NCI-H2081 treated with DMSO at 0.1 percent for 48 hours (cell line): ENCODE data around the gene EIF2A.
"Not testable (repeated sequence)": the region's sequence is repeated elsewhere in the genome, so short reads cannot be mapped to it uniquely, and the experiment has no call there.

ENCODE experiments used
- DNase-seq: peaks from one replicate; lab custom pipeline; 2025; lab: John Stamatoyannopoulos, UW

The EIF2A gene

DNA sequence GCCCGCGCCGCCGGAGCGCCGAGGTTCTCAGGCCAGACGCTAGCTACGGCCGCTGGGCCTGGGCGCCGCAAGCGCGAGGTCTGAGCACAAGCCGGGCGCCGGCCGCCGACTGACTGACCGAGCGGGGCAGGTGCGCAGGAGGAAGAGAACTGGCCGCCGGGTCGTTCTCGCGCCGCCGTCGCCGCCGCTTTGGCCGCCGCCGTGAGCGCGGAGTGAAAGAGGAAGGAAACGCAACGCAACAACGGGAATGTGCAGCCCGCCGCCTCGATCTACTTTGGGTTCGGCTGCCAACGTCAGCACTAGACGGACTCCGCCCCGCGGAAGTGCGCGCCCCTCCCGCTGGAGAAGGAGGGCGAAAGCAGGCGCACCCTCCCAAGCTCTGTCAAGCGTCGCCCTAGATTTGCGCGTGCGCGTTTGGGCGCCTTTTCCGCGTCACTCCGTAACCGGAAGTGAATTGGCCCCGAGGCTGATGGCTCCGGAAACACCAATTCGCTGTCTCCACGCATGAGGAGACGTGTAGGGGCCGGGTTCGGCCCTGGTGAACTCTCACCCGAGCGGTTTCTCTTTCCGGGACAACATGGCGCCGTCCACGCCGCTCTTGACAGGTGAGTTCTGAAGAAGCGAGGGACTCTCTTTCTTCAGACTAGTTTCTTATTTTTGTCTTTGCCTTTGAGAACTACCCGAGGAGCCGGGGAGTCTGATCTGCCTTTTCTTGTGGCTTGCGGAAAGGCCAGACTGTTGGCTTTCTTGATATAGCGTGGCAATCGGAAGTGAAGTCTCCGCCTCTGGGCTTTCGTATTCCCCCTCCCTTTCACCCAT lies at the start of gene EIF2A, which contains the start of gene SERP1:
Gene EIF2A (plus strand): TSS at position 562 of the 819 bp plus-strand sequence. CDS start 16 bp downstream, at position 578.
Gene SERP1 (minus strand): TSS at position 271 of the 819 bp plus-strand sequence. CDS start 361 bp downstream, outside the sequence.
- DNase-seq = peak; percentile 98

DNA sequence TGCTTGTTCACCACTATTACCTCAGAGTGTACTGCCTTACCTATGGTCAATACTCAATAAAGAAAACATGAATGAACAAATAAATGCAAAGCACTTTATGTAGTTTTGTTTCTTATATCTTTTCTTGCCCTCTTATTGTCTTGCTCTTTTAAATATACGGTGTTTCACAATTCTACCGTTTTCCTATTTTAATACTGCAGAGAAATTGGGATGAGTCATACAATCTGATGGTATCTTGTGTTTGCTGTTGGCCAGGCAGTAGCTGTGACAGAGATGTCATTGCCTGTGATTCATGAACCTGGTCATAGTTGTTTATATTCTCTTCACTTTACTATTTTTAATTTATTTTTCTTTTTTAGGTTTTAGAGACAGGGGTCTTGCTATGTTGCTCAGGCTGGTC lies 48.6 kb upstream of the EIF2A start:
- DNase-seq = no peak

DNA sequence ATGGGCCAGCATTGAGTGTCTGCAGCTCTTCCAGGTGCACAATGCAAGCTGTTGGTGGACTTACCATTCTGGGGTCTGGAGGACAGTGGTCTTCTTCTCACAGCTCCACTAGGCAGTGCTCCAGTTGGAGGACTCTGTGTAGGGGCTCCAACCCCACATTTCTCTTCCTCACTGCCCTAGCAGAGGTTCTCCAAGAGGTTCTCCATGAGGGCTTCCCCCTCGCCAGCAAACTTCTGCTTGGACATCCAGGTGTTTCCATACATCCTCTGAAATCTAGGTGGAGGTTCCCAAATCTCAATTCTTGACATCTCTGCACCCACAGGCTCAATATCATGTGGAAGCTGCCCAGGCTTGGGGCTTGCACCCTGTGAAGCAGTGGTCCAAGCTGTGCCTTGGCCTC lies 45.6 kb upstream of the EIF2A start:
- not testable (repeated sequence) for DNase-seq

DNA sequence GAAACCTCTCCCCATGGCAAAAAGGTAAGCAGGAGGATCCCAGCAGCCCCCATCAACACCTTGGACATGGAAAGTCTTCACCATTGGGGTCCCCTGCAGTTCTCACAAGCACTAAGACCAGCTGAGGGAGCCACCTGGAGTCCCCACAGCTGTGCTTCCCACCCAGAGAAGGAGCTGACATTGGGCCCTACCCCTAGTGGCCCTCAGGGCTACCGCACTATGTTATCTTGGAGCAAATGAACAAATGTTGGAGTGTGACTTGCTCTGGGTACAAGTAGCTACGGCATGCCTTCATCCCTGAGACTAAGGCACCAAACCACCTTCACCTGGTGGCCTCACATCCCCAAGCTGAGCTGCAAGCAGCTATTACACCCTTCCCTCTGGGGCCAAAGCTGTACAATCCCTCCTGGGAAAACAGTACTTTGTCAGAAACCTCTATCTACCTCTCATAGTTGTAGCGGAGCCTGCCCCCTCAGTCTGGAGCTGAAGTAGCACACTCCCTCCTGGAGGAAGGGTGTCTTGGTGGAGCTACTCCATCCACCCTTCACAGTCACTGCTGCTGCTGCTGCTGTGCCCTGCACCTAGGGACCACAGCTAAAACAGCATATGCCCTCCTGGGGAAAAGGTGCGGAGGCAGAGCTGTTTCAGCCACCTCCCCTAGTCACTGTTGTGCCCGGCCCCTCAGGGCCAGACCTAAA lies 43.0 kb upstream of the EIF2A start:
- no peak for DNase-seq

DNA sequence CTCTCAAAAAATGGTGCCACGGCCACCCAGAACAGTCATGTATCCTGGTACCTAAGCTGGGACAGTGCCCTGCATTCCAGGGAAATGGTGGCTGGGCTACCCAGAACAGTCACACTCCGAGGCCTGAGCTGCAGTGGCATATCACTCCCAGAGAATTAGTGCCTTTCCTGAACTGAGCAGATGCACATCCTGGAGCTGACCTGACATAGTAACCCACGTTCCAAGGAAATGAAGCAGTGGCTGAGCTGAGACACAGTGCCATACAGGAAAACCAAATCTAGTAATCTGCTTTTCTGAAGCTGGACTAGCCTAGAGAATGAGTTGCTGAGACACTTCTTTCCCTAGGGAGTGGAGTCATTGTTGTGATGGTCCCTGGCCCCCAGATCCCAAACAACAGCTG lies 42.1 kb upstream of the EIF2A start:
- no peak for DNase-seq

DNA sequence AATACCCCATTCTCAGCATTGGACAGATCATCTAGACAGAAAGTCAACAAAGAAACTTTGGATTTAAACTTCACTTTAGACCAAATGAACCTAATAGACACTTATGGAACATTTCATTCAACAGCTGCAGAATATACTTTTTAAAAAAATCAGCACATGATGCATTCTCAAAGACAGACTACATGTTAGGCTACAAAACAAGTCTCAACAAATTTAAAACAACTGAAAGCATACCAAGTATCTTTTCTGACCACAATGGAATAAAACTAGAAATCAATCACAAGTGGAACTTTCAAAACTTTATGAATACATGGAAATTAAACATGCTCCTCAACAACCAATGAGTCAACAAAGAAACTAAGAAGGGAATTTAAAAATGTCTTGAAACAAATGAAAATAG lies 38.2 kb upstream of the EIF2A start:
- DNase-seq = no peak

DNA sequence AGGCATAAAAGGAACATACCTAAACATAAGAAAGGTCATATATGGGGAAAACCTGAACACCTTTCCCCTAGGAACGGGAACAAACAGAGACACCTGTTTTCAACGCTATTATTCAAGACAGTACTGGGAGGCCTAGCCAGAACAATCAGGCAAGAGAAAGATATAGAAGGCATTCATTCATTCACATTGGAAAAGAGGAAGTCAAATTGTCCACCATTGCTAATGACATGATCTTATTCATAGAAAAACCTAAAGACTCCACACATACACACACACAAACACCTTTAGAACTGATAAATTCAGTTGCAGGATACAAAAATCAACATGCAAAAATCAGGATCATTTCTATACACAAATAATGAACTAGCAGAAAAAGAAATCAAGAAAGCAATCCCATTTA lies 36.8 kb upstream of the EIF2A start:
- DNase-seq = no peak

DNA sequence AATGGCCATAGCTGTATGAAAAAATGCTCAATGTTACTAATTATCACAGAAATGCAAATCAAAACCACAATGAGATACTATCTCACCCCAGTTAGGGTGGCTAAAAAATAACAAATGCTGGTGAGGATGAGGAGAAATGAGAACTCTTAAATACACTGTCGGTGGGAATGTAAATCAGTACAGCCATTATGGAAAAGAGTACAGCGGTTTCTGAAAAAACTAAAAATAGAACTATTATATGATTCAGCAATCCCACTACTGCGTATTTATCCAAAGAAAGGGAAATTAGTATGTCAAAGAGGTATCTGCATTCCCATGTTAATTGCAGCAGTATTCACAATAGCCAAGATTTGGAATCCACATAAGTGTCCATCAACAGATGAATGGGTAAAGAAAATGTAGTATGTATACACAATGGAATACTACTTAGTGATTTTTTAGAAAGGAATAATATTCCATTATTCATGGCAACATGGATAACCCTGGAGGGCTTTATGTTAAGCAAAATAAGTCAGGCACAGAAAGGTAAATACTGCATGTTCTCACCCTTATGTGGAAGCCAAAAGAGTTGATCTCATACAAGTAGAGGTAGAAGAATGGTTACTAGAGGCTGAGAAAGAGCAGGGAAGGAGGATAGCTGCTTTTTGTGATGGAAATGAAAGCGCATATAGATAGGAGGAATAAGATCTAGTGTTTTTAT lies 35.3 kb upstream of the EIF2A start:
- no peak for DNase-seq

DNA sequence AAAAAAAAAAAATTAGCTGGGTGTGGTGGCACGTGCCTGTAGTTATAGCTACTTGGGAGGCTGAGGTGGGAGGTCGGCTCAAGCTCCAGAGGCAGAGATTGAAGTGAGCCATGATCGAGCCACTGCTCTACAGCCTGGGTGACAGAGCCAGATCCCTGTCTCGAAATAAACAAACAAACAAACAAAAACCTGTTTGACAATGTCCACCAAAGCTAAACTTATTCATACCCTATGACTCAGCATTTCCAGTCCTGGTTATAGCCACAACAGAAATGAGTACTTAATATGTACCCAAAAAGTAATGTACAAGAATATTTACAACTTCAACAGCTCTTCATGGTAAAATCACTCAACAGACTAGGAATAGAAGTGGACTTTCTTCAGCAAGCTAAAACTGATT lies 31.4 kb upstream of the EIF2A start:
- DNase-seq = no peak

DNA sequence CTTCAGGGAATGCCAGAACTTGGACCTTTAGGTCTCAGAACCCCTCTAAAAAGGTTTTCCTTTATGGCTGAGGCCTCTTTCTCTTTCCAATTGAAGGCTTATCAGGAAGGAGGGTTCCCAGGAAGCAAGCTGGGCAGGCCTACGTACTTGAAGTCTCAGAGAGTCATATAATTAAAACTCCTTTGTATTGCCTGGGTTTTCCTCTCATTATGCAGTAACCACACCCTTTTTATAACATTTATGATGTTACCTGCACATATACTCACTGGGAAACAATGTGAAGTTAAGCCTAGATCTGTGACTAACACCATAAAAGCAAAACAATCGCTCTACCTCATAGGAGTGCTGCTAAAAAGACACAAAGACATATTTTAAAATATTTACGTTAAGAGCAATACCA lies 27.6 kb upstream of the EIF2A start:
- no peak for DNase-seq

DNA sequence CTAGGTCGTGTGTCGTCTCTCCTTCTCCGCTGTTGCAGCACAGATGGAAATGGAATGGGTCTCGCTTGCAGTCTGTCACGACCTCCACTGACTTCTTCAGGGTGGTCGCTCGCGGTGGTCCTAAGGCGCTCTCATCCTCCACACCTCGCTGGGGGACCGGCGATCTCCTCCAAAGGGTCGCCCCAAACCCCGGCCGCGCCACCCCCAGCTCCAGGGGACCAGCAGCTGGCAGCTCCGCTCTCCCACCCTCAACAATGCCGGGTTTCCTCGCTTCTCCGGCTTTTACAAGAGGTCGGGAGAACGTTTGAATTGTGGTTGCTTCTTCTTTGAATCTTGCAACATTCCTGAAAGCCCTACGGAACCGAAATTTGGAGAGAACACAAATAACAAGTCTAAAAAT lies 26.2 kb upstream of the EIF2A start:
- no peak for DNase-seq

DNA sequence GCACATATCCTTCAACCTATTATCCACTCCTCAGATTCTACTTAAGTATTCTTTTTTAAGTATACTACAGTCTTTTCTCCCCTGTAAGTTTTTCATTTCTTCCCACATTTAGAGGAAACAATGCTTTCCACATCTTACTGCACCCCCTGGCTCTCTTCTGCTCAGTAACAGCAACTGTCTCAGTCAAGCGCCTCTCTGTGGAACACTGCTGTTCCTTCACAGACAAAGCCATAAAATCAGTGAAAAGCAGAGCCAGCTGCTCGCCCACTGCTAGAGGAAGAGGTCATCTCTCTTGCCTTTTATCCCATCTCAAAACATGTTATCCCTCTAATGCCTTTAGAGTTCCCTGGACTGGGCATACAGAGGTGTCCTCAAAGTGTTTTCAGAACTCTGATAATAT lies 25.1 kb upstream of the EIF2A start:
- no peak for DNase-seq

DNA sequence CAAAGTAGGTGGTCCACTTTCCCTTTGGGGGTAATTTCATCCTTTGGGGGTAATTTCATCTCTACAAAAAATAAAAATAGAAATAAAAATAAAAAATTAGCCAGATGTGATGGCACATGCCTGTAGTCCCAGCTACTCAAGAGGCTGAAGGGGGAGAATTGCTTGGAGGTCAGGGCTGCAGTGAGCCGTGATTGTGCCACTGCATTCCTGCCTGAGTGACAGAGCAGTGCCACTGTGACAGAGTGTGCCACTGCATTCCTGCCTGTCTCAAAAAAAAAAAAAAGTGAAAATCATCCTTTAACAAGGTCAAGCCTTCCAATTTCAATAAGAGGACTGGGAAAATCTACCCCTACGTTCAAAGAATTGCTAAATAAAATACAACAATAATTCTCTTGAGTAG lies 23.0 kb upstream of the EIF2A start:
- DNase-seq = no peak

DNA sequence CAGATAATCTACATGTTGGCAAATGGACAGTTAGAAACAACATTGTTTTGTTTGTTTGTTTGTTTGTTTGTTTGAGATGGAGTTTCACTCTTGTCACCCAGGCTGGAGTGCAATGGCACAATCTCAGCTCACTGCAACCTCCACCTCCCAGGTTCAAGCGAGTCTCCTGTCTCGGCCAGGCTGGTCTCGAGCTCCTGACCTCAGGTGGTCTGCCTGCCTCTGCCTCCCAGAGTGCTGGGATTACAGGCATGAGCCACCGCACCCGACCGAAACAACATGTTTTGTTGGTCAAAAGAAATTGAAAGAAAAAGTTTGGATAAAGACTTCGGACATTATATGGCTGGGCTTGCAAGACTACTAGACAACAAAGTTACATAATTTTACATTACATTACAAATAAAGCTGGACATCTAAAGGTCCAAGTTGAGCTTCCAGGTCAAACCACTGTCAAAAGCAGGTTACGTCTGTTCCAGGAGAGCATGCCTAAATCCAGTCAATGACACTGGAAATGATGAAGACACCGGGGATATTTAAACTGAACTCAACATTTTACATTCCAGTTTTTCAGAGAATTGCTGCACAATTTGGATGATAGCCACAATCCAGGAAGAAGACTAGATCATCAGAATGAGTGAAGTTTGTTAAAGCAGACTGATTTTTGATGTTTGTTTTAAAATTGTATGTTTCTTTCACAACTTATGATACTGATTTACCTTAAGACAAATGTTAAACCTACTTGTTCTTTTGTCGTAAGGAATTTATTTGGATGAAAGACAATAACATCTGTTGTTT lies 18.9 kb upstream of the EIF2A start:
- no peak for DNase-seq

DNA sequence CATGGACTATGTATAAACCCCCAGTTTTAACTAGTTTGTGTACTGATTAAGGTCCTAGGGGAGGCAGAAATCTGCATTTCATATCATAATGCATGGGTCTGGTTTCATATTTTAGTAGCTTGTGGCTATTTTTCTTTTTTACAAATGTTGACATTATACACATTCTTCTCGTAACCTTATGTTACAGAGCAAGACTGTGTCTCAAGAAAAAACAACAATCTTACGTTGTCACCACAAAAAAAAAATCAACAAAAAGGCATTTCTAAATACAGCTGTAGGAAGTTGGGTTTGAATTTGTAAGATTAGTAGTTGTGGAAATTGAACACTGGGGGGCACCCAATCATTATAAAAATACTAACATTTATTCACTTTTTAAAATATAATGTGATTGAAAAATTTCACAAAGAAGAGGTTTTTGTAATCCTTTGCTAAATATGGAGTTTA lies 18.2 kb upstream of the EIF2A start:
- no peak for DNase-seq

DNA sequence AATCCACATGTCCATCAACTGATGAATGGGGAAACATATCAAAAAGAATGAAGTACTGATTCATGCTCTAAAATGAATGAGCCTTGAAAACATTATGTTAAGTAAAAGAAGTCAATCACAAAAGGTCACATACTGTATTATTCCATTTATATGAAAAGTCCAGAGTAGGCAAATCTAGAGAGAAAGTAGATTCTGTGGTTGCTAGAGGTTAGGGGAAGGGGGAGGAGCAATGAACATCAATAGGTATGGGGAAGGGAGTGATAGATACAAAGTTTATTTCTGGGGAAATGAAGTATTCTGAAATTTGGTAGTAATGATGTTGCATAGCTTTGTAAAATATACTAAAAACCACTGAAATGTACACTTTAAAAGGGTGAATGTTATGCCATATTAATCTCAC lies 14.8 kb upstream of the EIF2A start:
- DNase-seq = no peak

DNA sequence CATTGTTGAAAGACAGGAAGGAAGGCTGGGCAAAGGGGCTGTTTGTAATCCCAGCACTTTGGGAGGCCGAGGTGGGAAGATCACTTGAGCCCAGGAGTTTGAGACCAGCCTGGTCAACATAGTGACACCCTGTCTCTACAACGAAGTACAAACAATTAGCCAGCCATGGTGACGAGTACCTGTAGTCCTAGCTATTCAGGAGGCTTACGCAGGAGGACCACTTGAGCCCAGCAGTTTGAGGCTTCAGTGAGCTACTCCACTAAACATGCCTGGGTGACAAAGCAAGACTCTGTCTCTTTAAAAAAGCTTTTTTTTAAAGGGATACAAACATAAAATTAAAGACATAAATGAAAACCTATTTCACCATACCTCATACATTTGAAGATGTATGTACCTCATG lies 11.4 kb upstream of the EIF2A start:
- no peak for DNase-seq

DNA sequence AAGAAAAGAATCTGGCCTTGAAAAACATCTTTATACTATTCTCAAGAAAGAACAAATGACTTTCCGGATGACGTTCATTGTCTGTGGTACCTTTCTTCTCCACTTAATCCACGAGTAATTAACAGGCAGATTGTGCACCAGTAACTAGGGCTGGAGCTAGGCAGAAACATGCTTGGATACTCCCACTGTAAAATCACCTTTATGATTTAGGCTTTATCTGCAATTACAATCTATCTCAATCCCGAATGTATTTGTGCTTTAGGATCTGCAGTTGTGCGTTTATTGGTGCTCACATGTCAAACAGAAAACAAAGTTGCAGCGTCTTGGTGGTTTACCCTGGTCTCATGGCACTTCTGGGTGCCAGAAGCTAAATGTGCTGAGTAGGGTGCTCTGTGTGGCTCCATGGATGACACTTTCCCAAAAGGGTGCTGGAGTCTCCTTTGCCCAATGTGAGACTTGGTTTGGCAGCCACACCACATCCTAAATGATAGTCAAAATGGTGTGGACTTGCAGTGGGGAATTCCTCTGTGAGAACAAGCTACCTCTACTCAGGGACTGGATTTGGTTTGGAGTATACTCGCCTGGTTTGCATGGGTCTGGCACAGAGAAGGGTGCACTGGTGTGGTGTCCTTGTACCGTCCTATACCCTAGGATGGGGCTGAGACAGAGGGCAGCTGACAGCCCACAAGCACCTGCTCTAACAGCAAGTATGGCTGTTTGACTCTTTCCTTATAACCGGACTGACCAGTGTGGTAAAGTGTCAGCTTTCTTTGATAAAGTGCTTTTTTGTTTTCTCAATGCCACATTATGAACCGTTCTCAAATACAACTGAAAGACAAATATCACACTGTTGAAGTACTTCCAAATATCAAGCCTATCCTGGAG lies 8.0 kb upstream of the EIF2A start:
- DNase-seq = no peak

DNA sequence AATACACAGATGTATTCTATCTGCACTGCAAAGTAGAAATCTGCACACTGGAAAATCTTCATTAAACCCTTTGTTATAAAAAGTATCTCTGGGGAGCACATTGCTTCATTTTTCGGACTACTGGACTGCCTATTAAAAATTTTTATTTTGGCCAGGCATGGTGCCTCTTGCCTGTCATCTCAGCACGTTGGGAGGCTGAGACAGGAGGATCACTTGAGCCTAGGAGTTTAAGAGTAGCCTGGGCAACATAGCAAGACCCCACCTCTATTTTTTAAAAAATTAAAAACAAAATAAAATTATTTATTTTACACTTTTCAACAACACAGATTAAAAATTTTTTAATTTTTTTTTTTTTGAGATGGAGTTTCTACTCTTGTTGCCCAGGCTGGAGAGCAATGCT lies 6.3 kb upstream of the EIF2A start:
- no peak for DNase-seq

DNA sequence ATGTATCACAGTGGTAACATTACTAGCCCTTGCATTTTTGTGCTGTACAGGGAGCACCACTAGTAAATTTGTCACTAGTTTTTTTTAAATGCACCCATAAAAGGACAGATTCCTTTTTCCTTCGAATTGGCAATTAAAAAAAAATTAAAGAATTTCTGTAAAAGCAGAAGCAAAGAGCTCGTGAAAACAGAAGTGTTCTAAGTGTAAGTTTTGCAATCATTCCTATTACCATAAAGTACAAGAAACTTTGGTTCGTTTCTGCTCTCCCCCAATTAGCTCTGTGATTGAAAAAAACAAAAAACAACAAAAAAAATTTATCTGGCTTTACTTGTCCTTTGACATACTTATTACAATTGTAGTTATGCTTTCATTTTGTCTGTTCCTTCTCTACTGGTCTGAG lies 5.6 kb upstream of the EIF2A start:
- DNase-seq = no peak

DNA sequence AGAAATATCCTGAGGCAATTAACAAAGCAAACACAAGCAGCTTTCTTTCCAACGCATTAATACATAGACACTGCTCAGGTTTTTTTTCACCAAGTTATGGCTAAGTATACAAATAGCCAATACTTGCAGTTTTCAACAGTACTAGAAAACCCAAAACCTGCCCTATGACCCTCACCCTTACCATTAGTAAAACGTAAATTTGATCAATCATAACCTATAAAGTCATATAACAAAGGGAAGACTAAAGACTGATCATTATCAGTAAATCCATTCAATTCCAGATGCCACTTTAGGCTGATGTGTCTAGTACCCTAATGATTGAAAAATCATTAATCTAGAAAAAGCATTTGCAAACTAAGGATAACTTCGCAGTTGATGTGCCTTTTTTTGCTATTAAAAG lies 3.5 kb upstream of the EIF2A start:
- DNase-seq = no peak
